OCI-LY3 (cell line): ENCODE data around the gene DNAAF2.

Experiments
- H2AFZ ChIP-seq: fragments of 200-600, 300-600 bp; shearing (Covaris generic); 2 replicates; pipeline ENCODE4 v1.6.0; 2014; ENCODE audit warnings: antibody characterized with exemption, low read depth, low read length
- H3K27ac ChIP-seq: fragments of 200-600, 300-600 bp; sonication (generic); 2 replicates; pipeline ENCODE4 v1.5.1; 2014; ENCODE audit warnings: mild to moderate bottlenecking, low read length, moderate library complexity, mixed read lengths
- H3K27me3 ChIP-seq: fragments of 200-600, 300-600 bp; sonication (generic); 2 replicates; pipeline ENCODE4 v1.6.1; 2014; ENCODE audit warnings: low read depth, low read length, mixed read lengths
- H3K36me3 ChIP-seq: fragments of 200-600, 300-600 bp; sonication (generic); replicated peaks from 2 replicates; pipeline ENCODE3; 2014; ENCODE audit warnings: low read depth, low read length, mixed read lengths
- H3K4me1 ChIP-seq: fragments of 300-600, 200-600 bp; sonication (generic); 2 replicates; pipeline ENCODE4 v1.6.1; 2014; ENCODE audit warnings: low read length, mixed read lengths
- H3K4me2 ChIP-seq: fragments of 200-600, 300-600 bp; sonication (generic); 2 replicates; pipeline ENCODE4 v1.6.1; 2014; ENCODE audit warnings: low read length, mixed read lengths
- H3K4me3 ChIP-seq: fragments of 300-600, 200-600 bp; sonication (generic); 2 replicates; pipeline ENCODE4 v1.5.1; 2014; ENCODE audit warnings: antibody characterized with exemption, mild to moderate bottlenecking, low read length, moderate library complexity
- H3K79me2 ChIP-seq: fragments of 300-600, 200-600 bp; shearing (Covaris generic); 2 replicates; pipeline ENCODE4 v1.6.1; 2014; ENCODE audit warnings: mild to moderate bottlenecking, low read length, mixed read lengths
- H3K9ac ChIP-seq: fragments of 300-600, 200-600 bp; shearing (Covaris generic); 2 replicates; pipeline ENCODE4 v1.6.0; 2014; ENCODE audit warnings: mild to moderate bottlenecking, low read length, moderate library complexity
- H3K9me3 ChIP-seq: fragments of 200-600, 300-600 bp; shearing (Covaris generic); 2 replicates; pipeline ENCODE4 v1.6.1; 2014; ENCODE audit warnings: low read length, mixed read lengths; ENCODE audit not compliant: insufficient read depth
- H4K20me1 ChIP-seq: fragments of 200-600, 300-600 bp; sonication (generic); 2 replicates; pipeline ENCODE4 v1.6.1; 2016; ENCODE audit warnings: low read length, mixed read lengths; ENCODE audit not compliant: insufficient read depth
- EZH2phosphoT487 ChIP-seq: fragments of 200-600 bp; shearing (Covaris generic); IDR thresholded peaks from 2 replicates; pipeline ENCODE4 v1.6.1; 2018; ENCODE audit warnings: antibody characterized with exemption, mixed run types, low read depth
- TF ChIP-seq, protein P1 (sequence below): fragments of 200-600, 300-600 bp; sonication (generic); IDR thresholded peaks from 2 replicates; pipeline ENCODE4 v1.5.1; 2014; ENCODE audit warnings: antibody characterized with exemption, low read length, low read depth

DNAAF2 gene

DNA sequence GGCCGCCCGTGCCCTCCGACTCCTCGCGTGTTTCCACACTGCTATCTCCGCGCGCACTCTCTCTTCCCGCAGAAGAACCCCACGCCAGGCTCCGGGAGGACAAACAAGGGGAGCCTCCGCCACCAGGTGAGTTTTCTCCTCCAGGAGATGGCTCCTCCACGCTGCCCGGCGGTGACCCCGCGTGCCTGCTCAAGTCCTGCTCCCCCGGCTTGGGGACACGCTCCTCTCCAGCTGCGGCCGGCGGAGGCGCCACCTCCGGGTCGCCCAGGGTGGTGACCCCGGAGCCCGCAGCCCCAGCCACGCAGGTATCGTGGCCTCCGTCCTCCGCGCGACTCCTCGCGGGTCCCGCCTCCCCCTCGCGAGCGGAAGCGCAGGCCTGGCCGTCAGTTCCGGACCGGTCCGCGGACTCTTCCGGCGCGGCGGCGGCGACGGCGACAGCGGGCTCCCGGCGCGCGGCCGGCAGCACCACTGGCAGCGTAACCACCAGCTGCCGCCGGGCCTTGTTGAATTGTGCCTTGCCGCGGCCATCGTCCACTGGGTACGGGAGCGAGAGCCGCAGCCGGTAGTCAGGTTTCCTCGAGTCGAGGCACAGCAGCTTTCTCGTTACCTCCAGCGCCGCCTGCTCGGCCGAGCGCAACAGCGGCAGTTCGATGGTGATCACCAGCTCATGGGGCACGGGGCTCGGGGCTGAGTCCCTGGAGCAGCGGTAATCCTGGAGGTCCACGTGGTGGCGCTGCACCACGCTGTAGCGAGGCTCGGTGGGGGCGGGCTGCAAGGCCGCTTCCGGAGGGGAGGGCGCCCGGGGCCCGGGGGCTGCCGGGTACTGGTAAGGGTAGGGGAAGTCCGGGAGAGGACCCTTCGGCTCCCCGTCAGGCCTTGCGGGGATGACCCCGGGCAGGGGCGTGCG lies 1.2 kb downstream of the DNAAF2 start:
- Histone ChIP-seq H3K9ac (peak overlapping the region; percentile 92), H3K4me3 (peak overlapping the region; percentile 95), H3K4me1 (peaks cover 22% of the 10 kb centered on the region), H3K27me3 (no peaks in the 10 kb centered on the region), H4K20me1 (peaks cover 9% of the 10 kb centered on the region; the same call in 1 of the 2 replicates), H3K79me2 (peaks cover 95% of the 10 kb centered on the region), H2AFZ (peak overlapping the region; percentile 70; the same call in 1 of the 2 replicates), H3K4me2 (peak overlapping the region; percentile 75), H3K9me3 (no peaks in the 10 kb centered on the region), H3K36me3 (peaks cover 38% of the 10 kb centered on the region), H3K27ac (peak overlapping the region; percentile 95)
- TF ChIP-seq, protein P1, sequence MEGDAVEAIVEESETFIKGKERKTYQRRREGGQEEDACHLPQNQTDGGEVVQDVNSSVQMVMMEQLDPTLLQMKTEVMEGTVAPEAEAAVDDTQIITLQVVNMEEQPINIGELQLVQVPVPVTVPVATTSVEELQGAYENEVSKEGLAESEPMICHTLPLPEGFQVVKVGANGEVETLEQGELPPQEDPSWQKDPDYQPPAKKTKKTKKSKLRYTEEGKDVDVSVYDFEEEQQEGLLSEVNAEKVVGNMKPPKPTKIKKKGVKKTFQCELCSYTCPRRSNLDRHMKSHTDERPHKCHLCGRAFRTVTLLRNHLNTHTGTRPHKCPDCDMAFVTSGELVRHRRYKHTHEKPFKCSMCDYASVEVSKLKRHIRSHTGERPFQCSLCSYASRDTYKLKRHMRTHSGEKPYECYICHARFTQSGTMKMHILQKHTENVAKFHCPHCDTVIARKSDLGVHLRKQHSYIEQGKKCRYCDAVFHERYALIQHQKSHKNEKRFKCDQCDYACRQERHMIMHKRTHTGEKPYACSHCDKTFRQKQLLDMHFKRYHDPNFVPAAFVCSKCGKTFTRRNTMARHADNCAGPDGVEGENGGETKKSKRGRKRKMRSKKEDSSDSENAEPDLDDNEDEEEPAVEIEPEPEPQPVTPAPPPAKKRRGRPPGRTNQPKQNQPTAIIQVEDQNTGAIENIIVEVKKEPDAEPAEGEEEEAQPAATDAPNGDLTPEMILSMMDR: peak; percentile 85
- TF ChIP-seq EZH2phosphoT487: no peak

DNA sequence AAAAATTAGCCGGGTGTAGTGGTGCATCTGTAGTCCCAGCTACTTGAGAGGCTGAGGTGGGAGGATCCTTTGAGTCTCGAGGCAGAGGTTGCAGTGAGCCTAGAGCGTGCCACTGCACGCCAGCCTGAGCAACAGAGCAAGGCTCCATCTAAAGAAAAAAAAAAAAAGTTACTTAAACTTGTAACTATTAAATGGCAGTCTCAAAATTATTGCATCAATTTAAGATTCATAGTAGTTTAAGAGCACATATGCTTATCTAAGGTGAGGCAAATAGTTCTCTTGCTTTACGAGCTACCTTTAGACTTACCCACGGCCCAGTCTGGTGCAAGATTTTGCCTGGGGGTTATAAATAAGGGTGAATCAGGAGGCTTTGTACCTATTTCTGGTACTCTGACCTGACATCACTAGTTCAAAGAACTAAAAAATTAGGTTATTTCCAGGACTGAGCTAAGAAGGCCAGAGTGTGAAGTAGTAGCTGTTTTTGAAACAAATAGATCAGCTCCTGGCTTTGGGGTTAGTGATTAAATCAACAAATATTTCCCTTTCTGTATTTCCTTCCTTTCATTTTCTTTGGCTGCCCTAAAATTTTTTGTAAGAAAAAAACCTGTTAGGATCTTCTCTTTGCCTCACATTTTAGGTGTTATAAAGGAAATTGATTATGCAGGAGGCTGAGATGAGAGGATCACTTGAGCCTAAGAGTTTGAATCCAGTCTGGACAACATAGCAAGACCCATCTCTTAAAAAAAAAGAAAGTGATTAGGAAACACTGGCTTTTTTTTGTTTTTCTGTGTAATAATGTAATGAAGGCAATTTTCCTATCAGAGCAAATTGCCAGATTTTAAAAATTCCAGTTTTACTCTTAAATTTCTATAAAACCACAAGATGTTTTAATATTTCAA lies 10.9 kb downstream of the DNAAF2 start:
- Histone ChIP-seq H3K4me2 (peak overlapping the region; percentile 96), H3K36me3 (peaks cover 48% of the 10 kb centered on the region), H4K20me1 (peaks cover 29% of the 10 kb centered on the region), H3K9me3 (no peaks in the 10 kb centered on the region), H3K4me1 (peaks cover 26% of the 10 kb centered on the region), H3K9ac (peak overlapping the region; percentile 94; the same call in 1 of the 2 replicates), H3K4me3 (peak overlapping the region; percentile 88), H3K27me3 (no peaks in the 10 kb centered on the region), H3K79me2 (peaks cover 98% of the 10 kb centered on the region), H2AFZ (no peak overlapping the region), H3K27ac (peak overlapping the region; percentile 24)
- TF ChIP-seq, protein P1: no peak
- no peak for TF ChIP-seq EZH2phosphoT487

DNA sequence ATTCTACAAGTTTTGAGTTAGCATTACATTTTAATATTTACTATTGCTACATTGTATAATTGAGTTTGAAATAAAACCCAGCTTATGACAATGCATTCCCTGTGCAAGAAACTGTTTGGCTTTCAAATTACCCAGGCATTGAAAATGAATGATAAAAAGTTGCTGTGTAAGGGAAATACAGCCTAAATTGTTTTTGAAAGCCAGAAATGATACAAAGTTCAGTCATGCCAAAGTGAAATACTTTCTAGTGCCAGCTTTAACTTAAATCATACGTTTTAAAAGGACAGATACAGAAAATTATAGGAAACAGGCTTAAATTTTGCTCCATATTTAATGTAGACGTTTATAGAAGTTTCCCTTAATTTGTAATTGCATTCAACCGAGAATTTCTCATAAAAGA lies 11.7 kb downstream of the DNAAF2 start:
- no peaks in the 10 kb centered on the region for H3K9me3 ChIP-seq
- peaks cover 98% of the 10 kb centered on the region for H3K79me2 ChIP-seq
- TF ChIP-seq, protein P1: no peak
- no peak for TF ChIP-seq EZH2phosphoT487
- peak overlapping the region; percentile 94 for H3K9ac ChIP-seq
- H3K36me3 ChIP-seq: peaks cover 50% of the 10 kb centered on the region
- peaks cover 30% of the 10 kb centered on the region for H3K4me1 ChIP-seq
- peaks cover 33% of the 10 kb centered on the region for H4K20me1 ChIP-seq
- peak overlapping the region; percentile 96 for H3K4me2 ChIP-seq
- no peaks in the 10 kb centered on the region for H3K27me3 ChIP-seq
- peak overlapping the region; percentile 88 for H3K4me3 ChIP-seq
- H3K27ac ChIP-seq: peak overlapping the region; percentile 3; the same call in 1 of the 2 replicates
- no peak overlapping the region for H2AFZ ChIP-seq
